ENCODE measurements around the gene GARIN5B. TPM values are rescaled to one million over a fixed set of nuclear protein-coding genes. Genes with fewer than 3 reads are reported as not detected.

GARIN5B gene
- total RNA-seq, 4 donors from 2014 or later = not detected

- intact Hi-C loops (cut with DNase I) = no loop called here
These were observed 18.6 kb downstream of the GARIN5B start for GRCh38 chr19:55344444-55344843.

DNA sequence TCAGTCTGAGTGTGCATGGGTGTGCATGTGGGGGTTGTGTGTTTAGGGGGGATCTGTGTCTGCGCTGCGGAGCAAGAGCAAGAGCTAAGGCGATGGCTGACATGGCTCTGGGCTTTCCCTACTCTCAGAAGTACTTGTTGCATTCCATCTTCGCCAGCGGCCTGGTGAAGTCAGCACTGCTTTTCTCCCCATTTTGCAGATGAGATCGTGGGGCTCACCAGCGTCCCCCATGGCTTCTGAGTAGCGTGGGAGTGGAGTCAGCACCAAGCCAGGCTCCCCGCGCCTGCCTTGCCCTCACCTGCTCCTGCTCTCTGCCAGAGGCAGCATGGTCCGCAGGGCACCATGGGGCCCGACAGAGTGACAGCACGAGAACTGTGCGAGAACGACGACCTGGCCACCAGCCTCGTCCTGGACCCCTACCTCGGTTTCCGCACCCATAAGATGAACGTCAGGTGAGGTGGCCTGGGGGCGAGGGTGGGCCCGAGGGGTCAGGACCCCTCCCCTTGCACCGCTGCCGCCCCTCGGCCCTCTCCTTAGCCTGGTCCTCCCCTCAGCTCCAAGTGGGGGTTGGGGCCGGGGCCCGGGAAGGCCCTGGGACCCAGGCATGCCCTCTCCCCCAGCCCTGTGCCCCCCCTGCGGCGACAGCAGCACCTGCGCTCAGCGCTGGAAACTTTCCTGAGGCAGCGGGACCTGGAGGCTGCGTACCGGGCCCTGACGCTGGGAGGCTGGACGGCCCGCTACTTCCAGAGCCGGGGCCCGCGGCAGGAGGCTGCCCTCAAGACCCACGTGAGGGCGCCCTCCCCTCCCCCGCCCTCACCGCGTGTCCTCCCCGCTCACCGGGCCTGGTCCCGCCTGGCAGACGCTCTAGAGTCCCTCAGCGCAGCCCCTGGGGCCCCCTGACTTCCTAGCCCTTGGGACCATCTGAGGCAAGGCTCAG lies 21.2 kb downstream of the GARIN5B start:
- DNase-seq = no peak
- H3K36me3 ChIP-seq = peaks cover 3 to 35% (median 10%) of the 10 kb centered on the region in 3 donors
- H3K27me3 ChIP-seq = peaks cover 0 to 7% (median 0%) of the 10 kb centered on the region in 4 donors
- TF ChIP-seq, protein P1, sequence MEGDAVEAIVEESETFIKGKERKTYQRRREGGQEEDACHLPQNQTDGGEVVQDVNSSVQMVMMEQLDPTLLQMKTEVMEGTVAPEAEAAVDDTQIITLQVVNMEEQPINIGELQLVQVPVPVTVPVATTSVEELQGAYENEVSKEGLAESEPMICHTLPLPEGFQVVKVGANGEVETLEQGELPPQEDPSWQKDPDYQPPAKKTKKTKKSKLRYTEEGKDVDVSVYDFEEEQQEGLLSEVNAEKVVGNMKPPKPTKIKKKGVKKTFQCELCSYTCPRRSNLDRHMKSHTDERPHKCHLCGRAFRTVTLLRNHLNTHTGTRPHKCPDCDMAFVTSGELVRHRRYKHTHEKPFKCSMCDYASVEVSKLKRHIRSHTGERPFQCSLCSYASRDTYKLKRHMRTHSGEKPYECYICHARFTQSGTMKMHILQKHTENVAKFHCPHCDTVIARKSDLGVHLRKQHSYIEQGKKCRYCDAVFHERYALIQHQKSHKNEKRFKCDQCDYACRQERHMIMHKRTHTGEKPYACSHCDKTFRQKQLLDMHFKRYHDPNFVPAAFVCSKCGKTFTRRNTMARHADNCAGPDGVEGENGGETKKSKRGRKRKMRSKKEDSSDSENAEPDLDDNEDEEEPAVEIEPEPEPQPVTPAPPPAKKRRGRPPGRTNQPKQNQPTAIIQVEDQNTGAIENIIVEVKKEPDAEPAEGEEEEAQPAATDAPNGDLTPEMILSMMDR (IDR thresholded peaks at IDR 0.05) = no peak
- TF ChIP-seq POLR2A (IDR thresholded peaks at IDR 0.05) = no peak
- 84 to 87% methylated on average over 5 to 8 of the region's 50 CpGs for WGBS, 2 donors
- H3K9me3 ChIP-seq = no peaks in the 10 kb centered on the region
- no peak overlapping the region for H3K27ac ChIP-seq
- H3K4me3 ChIP-seq = peak overlapping the region in 2 of 4 donors; percentile 65 to 70
- intact Hi-C loops (cut with DNase I) = no loop called here
- H3K4me1 ChIP-seq = peaks cover 18 to 59% (median 23%) of the 10 kb centered on the region in 3 donors

More at GRCh38 chr19:55344444-55344843, 18.6 kb downstream of the GARIN5B start:
- Histone ChIP-seq H3K4me3 (no peak overlapping the region), H3K27ac (no peak overlapping the region), H3K27me3 (no peaks in the 10 kb centered on the region), H3K4me1 (peaks cover 18 to 49% (median 19%) of the 10 kb centered on the region in 3 donors), H3K36me3 (peaks cover 3 to 45% (median 14%) of the 10 kb centered on the region in 3 donors), H3K9me3 (no peaks in the 10 kb centered on the region)
- 87% methylated on average over 5 of the region's 9 CpGs; no CpG with 5 or more reads in 1 of the 2 donors for WGBS, 2 donors
- TF ChIP-seq POLR2A (IDR thresholded peaks at IDR 0.05) = no peak
- TF ChIP-seq, protein P1 (IDR thresholded peaks at IDR 0.05) = no peak
- DNase-seq = no peak

GRCh38 chr19:55341171-55341588 lies 21.9 kb downstream of the GARIN5B start:
- H3K27ac ChIP-seq = peak overlapping the region in 2 of 4 donors; percentile 92 to 96
- intact Hi-C loops (cut with DNase I) = no loop called here
- peaks cover 18 to 59% (median 23%) of the 10 kb centered on the region in 3 donors for H3K4me1 ChIP-seq
- WGBS, 2 donors = 17% methylated on average over 1 of the region's 15 CpGs; no CpG with 5 or more reads in 1 of the 2 donors
- H3K9me3 ChIP-seq = no peaks in the 10 kb centered on the region
- no peak for DNase-seq
- H3K4me3 ChIP-seq = peak overlapping the region; percentile 65 to 81 (median 74)
- TF ChIP-seq, protein P1 (IDR thresholded peaks at IDR 0.05) = no peak
- TF ChIP-seq POLR2A (IDR thresholded peaks at IDR 0.05) = no peak
- peaks cover 3 to 28% (median 8%) of the 10 kb centered on the region in 3 donors for H3K36me3 ChIP-seq
- peaks cover 0 to 9% (median 0%) of the 10 kb centered on the region in 4 donors for H3K27me3 ChIP-seq

GRCh38 chr19:55340784-55341147 lies 22.3 kb downstream of the GARIN5B start:
- Histone ChIP-seq H3K4me3 (peak overlapping the region; percentile 65 to 81 (median 74)), H3K27ac (peak overlapping the region; percentile 28 to 96 (median 94)), H3K27me3 (peaks cover 0 to 9% (median 0%) of the 10 kb centered on the region in 4 donors), H3K9me3 (no peaks in the 10 kb centered on the region), H3K36me3 (peaks cover 3 to 25% (median 8%) of the 10 kb centered on the region in 3 donors), H3K4me1 (peaks cover 18 to 55% (median 20%) of the 10 kb centered on the region in 3 donors)
- intact Hi-C loops (cut with DNase I) = no loop called here
- TF ChIP-seq, protein P1 (IDR thresholded peaks at IDR 0.05) = peak in 1 of 6 experiments; percentile 4
- no peak for TF ChIP-seq POLR2A (IDR thresholded peaks at IDR 0.05)
- DNase-seq = no peak
- WGBS, 2 donors = 1% methylated on average over 21 to 23 of the region's 24 CpGs

Data from esophagus squamous epithelium (tissue), 5 donors.